Loucy (cell line): Measurements from ENCODE around the gene DNAH6.

Source experiments
- H2AFZ ChIP-seq: fragments of 200-600 bp; sonication (generic); 2 replicates; pipeline ENCODE4 v1.6.0; 2016; ENCODE audit warnings: antibody characterized with exemption, mild to moderate bottlenecking, low read length, moderate library complexity
- H3F3A ChIP-seq: fragments of 200-600 bp; 2 replicates; pipeline ENCODE4 v1.6.0; 2016; ENCODE audit warnings: antibody characterized with exemption, low read depth, mild to moderate bottlenecking
- H3K27me3 ChIP-seq: fragments of 200-600 bp; sonication (generic); 2 replicates; pipeline ENCODE4 v1.6.1; 2014; ENCODE audit warnings: low read length, mild to moderate bottlenecking; ENCODE audit not compliant: insufficient read depth, poor library complexity, severe bottlenecking
- H3K36me3 ChIP-seq: fragments of 200-600 bp; sonication (generic); 2 replicates; pipeline ENCODE4 v1.6.1; 2016; ENCODE audit warnings: low read length; ENCODE audit not compliant: insufficient read depth
- H3K4me1 ChIP-seq: fragments of 200-600 bp; sonication (generic); 2 replicates; pipeline ENCODE4 v1.5.1; 2014; ENCODE audit warnings: low read length, mild to moderate bottlenecking; ENCODE audit not compliant: insufficient read depth, poor library complexity, severe bottlenecking
- H3K4me2 ChIP-seq: fragments of 200-600 bp; sonication (generic); 2 replicates; pipeline ENCODE4 v1.6.0; 2014; ENCODE audit warnings: antibody characterized with exemption, low read length, low read depth, mild to moderate bottlenecking; ENCODE audit not compliant: poor library complexity, severe bottlenecking
- H3K4me3 ChIP-seq: fragments of 200-600 bp; sonication (generic); 2 replicates; pipeline ENCODE4 v1.5.1; 2014; ENCODE audit warnings: low read length, mild to moderate bottlenecking, mixed read lengths; ENCODE audit not compliant: poor library complexity, severe bottlenecking
- H3K79me2 ChIP-seq: fragments of 200-600 bp; sonication (generic); 2 replicates; pipeline ENCODE4 v1.6.1; 2014; ENCODE audit warnings: low read length; ENCODE audit not compliant: insufficient read depth
- H3K9ac ChIP-seq: fragments of 200-600 bp; sonication (generic); 2 replicates; pipeline ENCODE4 v1.6.0; 2014; ENCODE audit warnings: mild to moderate bottlenecking, low read depth, low read length, moderate library complexity; ENCODE audit not compliant: poor library complexity, severe bottlenecking
- H3K9me2 ChIP-seq: fragments of 200-600 bp; sonication (generic); replicated peaks from 2 replicates; pipeline ENCODE4 v1.6.1; 2016; ENCODE audit warnings: low read depth, low read length, mixed read lengths
- H3K9me3 ChIP-seq: fragments of 200-600 bp; sonication (generic); 2 replicates; pipeline ENCODE4 v1.6.1; 2014; ENCODE audit warnings: mild to moderate bottlenecking, antibody characterized with exemption, low read length, low read depth; ENCODE audit not compliant: insufficient read depth
- H4K20me1 ChIP-seq: fragments of 200-600 bp; sonication (generic); 2 replicates; pipeline ENCODE4 v1.6.0; 2014; ENCODE audit warnings: antibody characterized with exemption, low read length, mild to moderate bottlenecking; ENCODE audit not compliant: insufficient read depth, poor library complexity, severe bottlenecking
- EZH2phosphoT487 ChIP-seq: fragments of 200-600 bp; IDR thresholded peaks from 2 replicates; pipeline ENCODE4 v1.6.1; 2018; ENCODE audit warnings: antibody characterized with exemption, mild to moderate bottlenecking, moderate library complexity, borderline replicate concordance
- TF ChIP-seq, protein P1 (sequence below): fragments of 200-600 bp; sonication (generic); conservative IDR thresholded peaks from 2 replicates; pipeline ENCODE4 v1.5.1; 2014; ENCODE audit warnings: mild to moderate bottlenecking, antibody characterized with exemption, low read length

The DNAH6 gene

DNA sequence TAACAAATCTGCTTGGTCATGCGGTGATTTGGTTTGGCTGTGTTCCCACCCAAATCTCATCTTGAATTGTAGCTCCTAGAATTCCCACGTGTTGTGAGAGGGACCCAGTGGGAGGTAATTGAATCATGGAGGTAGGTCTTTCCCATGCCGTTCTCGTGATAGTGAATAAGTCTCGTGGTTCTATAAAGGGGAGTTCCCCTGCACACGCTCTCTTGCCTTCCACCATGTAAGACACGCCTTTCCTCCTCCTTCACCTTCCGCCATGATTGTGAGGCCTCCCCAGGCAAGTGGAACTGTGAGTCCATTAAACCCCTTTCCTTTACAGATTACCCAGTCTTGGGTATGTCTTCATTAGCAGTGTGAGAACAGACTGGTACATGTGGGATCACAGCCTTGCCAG lies 327.8 kb downstream of the DNAH6 start:
- TF ChIP-seq, protein P1, sequence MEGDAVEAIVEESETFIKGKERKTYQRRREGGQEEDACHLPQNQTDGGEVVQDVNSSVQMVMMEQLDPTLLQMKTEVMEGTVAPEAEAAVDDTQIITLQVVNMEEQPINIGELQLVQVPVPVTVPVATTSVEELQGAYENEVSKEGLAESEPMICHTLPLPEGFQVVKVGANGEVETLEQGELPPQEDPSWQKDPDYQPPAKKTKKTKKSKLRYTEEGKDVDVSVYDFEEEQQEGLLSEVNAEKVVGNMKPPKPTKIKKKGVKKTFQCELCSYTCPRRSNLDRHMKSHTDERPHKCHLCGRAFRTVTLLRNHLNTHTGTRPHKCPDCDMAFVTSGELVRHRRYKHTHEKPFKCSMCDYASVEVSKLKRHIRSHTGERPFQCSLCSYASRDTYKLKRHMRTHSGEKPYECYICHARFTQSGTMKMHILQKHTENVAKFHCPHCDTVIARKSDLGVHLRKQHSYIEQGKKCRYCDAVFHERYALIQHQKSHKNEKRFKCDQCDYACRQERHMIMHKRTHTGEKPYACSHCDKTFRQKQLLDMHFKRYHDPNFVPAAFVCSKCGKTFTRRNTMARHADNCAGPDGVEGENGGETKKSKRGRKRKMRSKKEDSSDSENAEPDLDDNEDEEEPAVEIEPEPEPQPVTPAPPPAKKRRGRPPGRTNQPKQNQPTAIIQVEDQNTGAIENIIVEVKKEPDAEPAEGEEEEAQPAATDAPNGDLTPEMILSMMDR: no peak
- TF ChIP-seq EZH2phosphoT487: no peak

DNA sequence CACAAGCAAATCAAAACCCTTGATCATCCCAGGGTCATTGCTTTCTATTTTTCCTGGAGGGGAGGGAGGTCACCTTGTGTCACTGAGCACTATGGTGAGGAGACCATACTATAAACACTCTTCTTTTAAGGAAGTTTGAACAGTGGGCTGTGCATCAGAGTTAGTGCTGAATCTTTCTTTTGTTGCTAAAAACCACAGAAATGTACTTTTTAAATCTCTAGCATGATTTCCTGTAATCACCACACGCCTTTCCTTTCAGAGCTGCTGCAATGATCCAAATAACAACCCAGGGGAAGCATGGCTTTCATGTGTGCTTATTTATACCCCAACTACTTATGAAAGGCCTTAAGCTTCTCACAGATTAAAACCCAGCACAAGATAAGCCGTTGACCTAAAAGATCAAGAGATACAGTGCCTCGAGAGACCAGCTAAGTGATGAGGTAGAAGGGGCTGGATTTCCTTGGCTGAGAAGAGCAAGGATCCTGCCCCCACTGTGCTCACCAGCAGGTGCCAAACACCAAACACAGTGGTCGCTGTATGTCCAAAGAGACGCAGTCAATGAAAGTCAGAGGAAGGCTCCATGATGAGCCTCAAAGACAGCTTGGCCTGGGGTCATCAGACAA lies 329.9 kb downstream of the DNAH6 start:
- Histone ChIP-seq H2AFZ (no peak overlapping the region), H3K79me2 (no peaks in the 10 kb centered on the region), H3F3A (no peaks in the 10 kb centered on the region), H3K4me1 (peaks cover 13% of the 10 kb centered on the region), H3K27me3 (peaks cover 68% of the 10 kb centered on the region), H4K20me1 (no peaks in the 10 kb centered on the region), H3K9ac (no peak overlapping the region), H3K36me3 (no peaks in the 10 kb centered on the region), H3K9me3 (no peaks in the 10 kb centered on the region), H3K4me2 (peak overlapping the region; percentile 23), H3K4me3 (no peak overlapping the region), H3K9me2 (no peaks in the 10 kb centered on the region)
- TF ChIP-seq, protein P1: no peak
- TF ChIP-seq EZH2phosphoT487: peak; percentile 39; the same call in 1 of the 2 replicates

More for the DNA sequence above, 327.8 kb downstream of the DNAH6 start:
- Histone ChIP-seq H3K9me3 (no peaks in the 10 kb centered on the region), H3K4me2 (no peak overlapping the region), H4K20me1 (no peaks in the 10 kb centered on the region), H3K4me3 (no peak overlapping the region), H3K79me2 (no peaks in the 10 kb centered on the region), H2AFZ (no peak overlapping the region), H3K9me2 (no peaks in the 10 kb centered on the region), H3F3A (no peaks in the 10 kb centered on the region), H3K36me3 (no peaks in the 10 kb centered on the region), H3K27me3 (peaks cover 59% of the 10 kb centered on the region), H3K9ac (no peak overlapping the region), H3K4me1 (peaks cover 13% of the 10 kb centered on the region)

DNA sequence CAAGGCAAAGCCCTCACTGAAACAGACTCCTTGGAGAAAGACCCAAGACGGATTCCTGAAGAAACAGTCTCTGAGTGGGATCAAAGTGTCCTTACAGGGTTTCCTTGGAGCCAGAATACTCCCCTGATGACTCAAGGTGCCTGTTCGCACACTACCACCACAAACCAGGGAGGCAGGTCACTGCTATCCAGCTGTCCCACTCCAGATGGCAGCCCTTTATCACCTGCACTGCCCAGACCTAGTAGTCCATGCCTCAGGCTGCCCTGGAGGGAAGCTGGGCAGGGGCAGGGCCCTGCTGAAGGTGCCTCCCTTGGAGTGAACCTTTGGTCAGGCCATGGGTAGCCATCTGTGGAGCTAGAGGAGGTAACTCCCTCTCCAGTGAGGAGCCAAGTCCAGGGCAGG lies 330.4 kb downstream of the DNAH6 start:
- no peaks in the 10 kb centered on the region for H3K9me3 ChIP-seq
- H4K20me1 ChIP-seq: no peaks in the 10 kb centered on the region
- H3F3A ChIP-seq: no peaks in the 10 kb centered on the region
- no peaks in the 10 kb centered on the region for H3K36me3 ChIP-seq
- H3K4me1 ChIP-seq: peaks cover 13% of the 10 kb centered on the region
- no peak for TF ChIP-seq EZH2phosphoT487
- TF ChIP-seq, protein P1: no peak
- no peaks in the 10 kb centered on the region for H3K79me2 ChIP-seq
- H3K27me3 ChIP-seq: peaks cover 68% of the 10 kb centered on the region
- H3K9me2 ChIP-seq: no peaks in the 10 kb centered on the region
- no peak overlapping the region for H3K4me3 ChIP-seq
- peak overlapping the region; percentile 23 for H3K4me2 ChIP-seq
- H2AFZ ChIP-seq: no peak overlapping the region
- H3K9ac ChIP-seq: no peak overlapping the region
